G401.6 (cell line): ENCODE measurements around the gene ANTXR1.

Source experiments
- FAIRE-seq: peaks from 2 replicates; lab custom pipeline; 2012; peaks lifted over from hg19 to GRCh38; lab: Jason Lieb, UNC

Gene ANTXR1

GRCh38 chr2:69134306-69134945 is 121.4 kb downstream of the ANTXR1 start:
- no peak for FAIRE-seq

- no peak for FAIRE-seq
Observed at GRCh38 chr2:69138247-69138772, 125.3 kb downstream of the ANTXR1 start.

- no peak for FAIRE-seq
Observed at GRCh38 chr2:69138793-69139459, 125.9 kb downstream of the ANTXR1 start.

- no peak for FAIRE-seq
Observed at GRCh38 chr2:69139778-69140670, 127.0 kb downstream of the ANTXR1 start.

- no peak for FAIRE-seq
Observed at GRCh38 chr2:69141061-69141460, 128.1 kb downstream of the ANTXR1 start.

- FAIRE-seq: no peak
Observed at GRCh38 chr2:69143748-69144360, 130.9 kb downstream of the ANTXR1 start.

GRCh38 chr2:69145204-69145603 is 132.2 kb downstream of the ANTXR1 start:
- no peak for FAIRE-seq

GRCh38 chr2:69147841-69148533 is 135.0 kb downstream of the ANTXR1 start:
- FAIRE-seq: no peak

GRCh38 chr2:69149631-69150215 is 136.7 kb downstream of the ANTXR1 start:
- FAIRE-seq: no peak

GRCh38 chr2:69151931-69152330 is 139.0 kb downstream of the ANTXR1 start:
- no peak for FAIRE-seq

- FAIRE-seq: no peak
Observed at GRCh38 chr2:69152847-69153583, 140.0 kb downstream of the ANTXR1 start.

- FAIRE-seq: no peak
Observed at GRCh38 chr2:69154106-69154505, 141.1 kb downstream of the ANTXR1 start.

- no peak for FAIRE-seq
Observed at GRCh38 chr2:69156624-69157023, 143.6 kb downstream of the ANTXR1 start.

GRCh38 chr2:69157441-69157840 is 144.5 kb downstream of the ANTXR1 start:
- FAIRE-seq: no peak

- FAIRE-seq: no peak
Observed at GRCh38 chr2:69159986-69160385, 147.0 kb downstream of the ANTXR1 start.

- no peak for FAIRE-seq
Observed at GRCh38 chr2:69162057-69162456, 149.1 kb downstream of the ANTXR1 start.

GRCh38 chr2:69163109-69163508 is 150.1 kb downstream of the ANTXR1 start:
- no peak for FAIRE-seq

- no peak for FAIRE-seq
Observed at GRCh38 chr2:69163556-69163955, 150.6 kb downstream of the ANTXR1 start.

- no peak for FAIRE-seq
Observed at GRCh38 chr2:69164061-69164778, 151.2 kb downstream of the ANTXR1 start.
